Mesothelial cell of epicardium (in vitro differentiated cells): ENCODE measurements around the gene ASB9. TPM values are rescaled to one million over a fixed set of nuclear protein-coding genes. Genes with fewer than 3 reads are reported as not detected.
"Not testable (repeated sequence)": the region's sequence is repeated elsewhere in the genome, so short reads cannot be mapped to it uniquely, and the experiment has no call there.

Source experiments
- DNase-seq, 2 experiments: peaks; one replicate each; pipeline ENCODE4 v3.0.0; 2021; ENCODE audit warnings: low spot score in 2 of 2; ENCODE audit not compliant: unreplicated experiment in 2 of 2
- H3K27ac Mint-ChIP-seq: 2 replicates; pipeline ENCODE4 v1.8.0; 2021; ENCODE audit warnings: mixed read lengths
- H3K27me3 Mint-ChIP-seq: 2 replicates; pipeline ENCODE4 v1.8.0; 2021; ENCODE audit warnings: low read depth, mixed read lengths
- H3K36me3 Mint-ChIP-seq: 2 replicates; pipeline ENCODE4 v1.8.0; 2021; ENCODE audit warnings: mixed read lengths
- H3K4me1 Mint-ChIP-seq: 2 replicates; pipeline ENCODE4 v1.8.0; 2021; ENCODE audit warnings: mixed read lengths
- H3K4me3 Mint-ChIP-seq: 2 replicates; pipeline ENCODE4 v1.8.0; 2021; ENCODE audit warnings: mild to moderate bottlenecking, moderate library complexity, mixed read lengths
- H3K9me3 Mint-ChIP-seq: 2 replicates; pipeline ENCODE4 v1.8.0; 2021; ENCODE audit warnings: mixed read lengths
- total RNA-seq: library from RNA; stranded (reverse); gene quantifications from 3 replicates; pipeline ENCODE4 v1.2.1, GENCODE V29; 2021
- TF ChIP-seq, protein P1 (sequence below): fragments of 200-600 bp; sonication (generic); IDR thresholded peaks from one replicate; pipeline ENCODE4 v1.5.0; 2021; ENCODE audit warnings: antibody characterized with exemption; ENCODE audit not compliant: unreplicated experiment

ASB9 gene
- total RNA-seq, 1 donor from 2014 or later: 1.3 TPM

DNA sequence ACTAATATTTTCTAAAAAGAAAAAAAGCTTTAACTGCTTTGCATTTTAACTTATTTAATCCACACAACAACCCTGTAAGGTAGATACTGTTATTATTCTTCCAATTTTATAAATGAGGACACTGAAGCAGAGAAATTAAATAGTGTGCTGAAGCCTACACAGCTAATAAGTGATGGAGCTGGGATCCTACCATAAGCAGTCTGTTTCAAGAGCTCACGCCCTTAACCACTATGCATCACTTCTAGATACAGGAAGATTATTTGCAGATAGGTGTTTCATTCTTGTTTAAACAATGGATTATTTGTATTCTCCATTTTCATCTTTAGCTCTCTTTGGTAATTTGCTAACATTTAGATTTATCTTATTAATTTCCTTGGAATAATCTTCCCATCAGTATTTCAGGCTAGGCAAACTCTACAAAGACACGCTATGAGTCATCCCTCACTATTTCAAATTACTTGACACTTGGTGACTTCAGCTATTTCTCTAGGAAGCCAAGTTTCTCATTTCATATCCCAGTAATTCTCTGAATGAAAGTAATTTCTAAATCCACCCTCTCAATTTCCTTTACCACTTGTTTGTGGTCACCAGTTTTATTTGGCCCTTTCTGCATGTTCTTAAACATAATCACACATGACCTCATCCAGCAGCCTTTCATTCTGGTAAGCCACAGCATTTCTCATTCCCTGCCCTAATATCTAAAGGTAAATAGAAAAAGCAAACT lies 67.3 kb downstream of the ASB9 start:
- Mint-ChIP-seq H3K27me3 (peaks cover 4% of the 10 kb centered on the region), H3K4me1 (no peaks in the 10 kb centered on the region), H3K4me3 (no peak overlapping the region), H3K27ac (no peak overlapping the region), H3K36me3 (no peaks in the 10 kb centered on the region), H3K9me3 (peaks cover 14% of the 10 kb centered on the region)
- no peak for DNase-seq
- TF ChIP-seq, protein P1, sequence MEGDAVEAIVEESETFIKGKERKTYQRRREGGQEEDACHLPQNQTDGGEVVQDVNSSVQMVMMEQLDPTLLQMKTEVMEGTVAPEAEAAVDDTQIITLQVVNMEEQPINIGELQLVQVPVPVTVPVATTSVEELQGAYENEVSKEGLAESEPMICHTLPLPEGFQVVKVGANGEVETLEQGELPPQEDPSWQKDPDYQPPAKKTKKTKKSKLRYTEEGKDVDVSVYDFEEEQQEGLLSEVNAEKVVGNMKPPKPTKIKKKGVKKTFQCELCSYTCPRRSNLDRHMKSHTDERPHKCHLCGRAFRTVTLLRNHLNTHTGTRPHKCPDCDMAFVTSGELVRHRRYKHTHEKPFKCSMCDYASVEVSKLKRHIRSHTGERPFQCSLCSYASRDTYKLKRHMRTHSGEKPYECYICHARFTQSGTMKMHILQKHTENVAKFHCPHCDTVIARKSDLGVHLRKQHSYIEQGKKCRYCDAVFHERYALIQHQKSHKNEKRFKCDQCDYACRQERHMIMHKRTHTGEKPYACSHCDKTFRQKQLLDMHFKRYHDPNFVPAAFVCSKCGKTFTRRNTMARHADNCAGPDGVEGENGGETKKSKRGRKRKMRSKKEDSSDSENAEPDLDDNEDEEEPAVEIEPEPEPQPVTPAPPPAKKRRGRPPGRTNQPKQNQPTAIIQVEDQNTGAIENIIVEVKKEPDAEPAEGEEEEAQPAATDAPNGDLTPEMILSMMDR: no peak

DNA sequence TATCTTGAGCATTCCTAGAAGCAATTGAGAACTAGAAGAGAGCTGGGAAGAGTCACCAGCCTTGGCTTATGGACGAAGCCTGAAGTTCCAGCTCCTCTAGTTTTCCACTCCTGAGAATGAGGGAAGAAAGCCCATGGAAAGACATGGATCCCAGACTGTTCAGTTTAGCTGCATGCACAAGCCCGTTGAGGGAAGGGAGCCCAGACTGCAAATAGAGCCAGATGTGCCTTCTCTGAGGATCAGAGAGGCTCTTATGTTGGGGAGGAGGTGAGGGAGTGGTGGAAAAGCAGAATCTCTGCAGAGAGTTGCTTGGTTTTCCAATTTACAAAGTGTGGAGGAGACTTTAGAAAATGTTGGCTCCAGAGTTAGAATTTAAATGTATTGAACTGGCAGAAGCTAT lies 69.0 kb downstream of the ASB9 start:
- no peaks in the 10 kb centered on the region for H3K4me1 Mint-ChIP-seq
- peaks cover 4% of the 10 kb centered on the region for H3K27me3 Mint-ChIP-seq
- TF ChIP-seq, protein P1: no peak
- H3K36me3 Mint-ChIP-seq: no peaks in the 10 kb centered on the region
- H3K9me3 Mint-ChIP-seq: peaks cover 16% of the 10 kb centered on the region
- no peak overlapping the region for H3K4me3 Mint-ChIP-seq
- H3K27ac Mint-ChIP-seq: no peak overlapping the region
- no peak for DNase-seq

DNA sequence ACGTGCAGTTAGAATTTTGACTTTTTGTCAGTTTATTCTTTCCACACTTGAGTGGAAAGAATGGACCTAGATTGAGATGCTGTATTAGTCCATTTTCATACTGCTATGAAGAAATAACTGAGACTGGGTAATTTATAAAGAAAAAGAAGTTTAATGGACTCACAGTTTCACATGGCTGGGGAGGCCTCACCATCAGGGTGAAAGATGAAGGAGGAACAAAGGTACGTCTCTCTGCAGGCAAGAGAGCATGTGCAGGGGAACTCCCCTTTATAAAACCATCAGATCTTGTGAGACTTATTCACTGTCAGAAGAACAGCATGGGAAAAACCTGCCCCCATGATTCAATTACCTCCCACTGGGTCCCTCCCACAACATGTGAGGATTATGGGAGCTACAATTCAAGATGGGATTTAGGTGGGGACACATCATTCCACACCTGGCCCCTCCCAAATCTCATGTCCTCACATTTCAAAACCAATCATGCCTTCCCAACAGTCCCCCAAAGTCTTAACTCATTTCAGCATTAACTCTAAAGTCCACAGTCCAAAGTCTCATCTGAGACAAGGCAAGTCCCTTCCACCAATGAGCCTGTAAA lies 71.2 kb downstream of the ASB9 start:
- not testable (repeated sequence) for H3K4me3 Mint-ChIP-seq, DNase-seq, H3K27me3 Mint-ChIP-seq, H3K4me1 Mint-ChIP-seq, H3K27ac Mint-ChIP-seq, H3K36me3 Mint-ChIP-seq
- peaks cover 30% of the 10 kb centered on the region for H3K9me3 Mint-ChIP-seq

DNA sequence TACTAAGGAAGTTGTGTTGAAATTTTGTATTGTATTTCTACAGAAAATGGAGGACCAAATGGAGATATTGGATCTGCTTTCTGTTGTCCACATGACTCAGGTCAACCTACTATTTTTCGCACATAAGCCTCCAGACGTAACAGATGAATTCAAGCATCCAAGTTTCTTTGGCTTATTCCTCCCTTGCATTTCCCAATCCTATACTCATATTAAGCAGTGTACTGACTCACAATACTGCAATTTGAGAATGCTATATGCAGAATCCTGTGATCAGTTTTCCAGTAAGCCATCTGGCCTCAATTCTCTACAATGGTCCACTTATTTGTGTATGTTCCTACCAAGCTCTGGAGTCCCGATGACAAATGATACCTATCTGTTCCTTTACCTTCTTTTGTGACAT lies 75.7 kb downstream of the ASB9 start:
- Mint-ChIP-seq H3K27me3 (peaks cover 3% of the 10 kb centered on the region), H3K27ac (no peak overlapping the region), H3K9me3 (peaks cover 22% of the 10 kb centered on the region)

More for the DNA sequence above, 75.7 kb downstream of the ASB9 start:
- Mint-ChIP-seq H3K36me3 (no peaks in the 10 kb centered on the region), H3K4me1 (no peaks in the 10 kb centered on the region), H3K4me3 (no peak overlapping the region)
- TF ChIP-seq, protein P1: no peak
- no peak for DNase-seq

Other genes starting within 250 kb of the ASB9 start
- gene ASB11, start 45.6 kb upstream of the ASB9 start, total RNA-seq: not detected in 3 replicates
- 14.4 to 16.6 TPM (median 14.8 TPM) in 3 replicates for gene PIGA, start 65.4 kb upstream of the ASB9 start, total RNA-seq
- gene VEGFD, start 114.3 kb upstream of the ASB9 start, total RNA-seq: 0.40 to 1.1 TPM (median 0.70 TPM) in 3 replicates
- gene PIR, start 223.2 kb upstream of the ASB9 start, total RNA-seq: 27.6 to 28.8 TPM (median 28.7 TPM) in 3 replicates
- not detected in 3 replicates for gene BMX, start 230.7 kb upstream of the ASB9 start, total RNA-seq